IPS-18a (cell line): ENCODE data around the gene DENND5A.

Experiments
- H3K27ac ChIP-seq: one replicate; pipeline ENCODE4 v1.5.1; 2013; ENCODE audit warnings: low read length
- H3K27me3 ChIP-seq: one replicate; pipeline ENCODE4 v1.6.1; 2013; ENCODE audit warnings: mild to moderate bottlenecking, low read length; ENCODE audit not compliant: control insufficient read depth, insufficient read depth
- H3K36me3 ChIP-seq: one replicate; pipeline ENCODE4 v1.6.1; 2013; ENCODE audit warnings: low read depth, low read length; ENCODE audit not compliant: control insufficient read depth
- H3K4me1 ChIP-seq: one replicate; pipeline ENCODE4 v1.6.1; 2013; ENCODE audit warnings: low read depth, low read length; ENCODE audit not compliant: control insufficient read depth
- H3K4me3 ChIP-seq: one replicate; pipeline ENCODE4 v1.5.1; 2013; ENCODE audit warnings: low read length
- H3K9ac ChIP-seq: one replicate; pipeline ENCODE4 v1.6.1; 2013; ENCODE audit warnings: mild to moderate bottlenecking, low read length, moderate library complexity
- H3K9me3 ChIP-seq: one replicate; pipeline ENCODE4 v1.6.1; 2013; ENCODE audit warnings: low read depth, low read length; ENCODE audit not compliant: control insufficient read depth

DENND5A gene

GRCh38 chr11:9143721-9144120 lies 121.4 kb downstream of the DENND5A start:
- Histone ChIP-seq H3K36me3 (peaks cover 71% of the 10 kb centered on the region), H3K27me3 (no peaks in the 10 kb centered on the region), H3K4me1 (no peaks in the 10 kb centered on the region)

GRCh38 chr11:9142732-9143131 lies 122.4 kb downstream of the DENND5A start:
- H3K36me3 ChIP-seq: peaks cover 61% of the 10 kb centered on the region
- no peak overlapping the region for H3K27ac ChIP-seq
- no peaks in the 10 kb centered on the region for H3K27me3 ChIP-seq
- H3K4me1 ChIP-seq: peaks cover 7% of the 10 kb centered on the region
- H3K9me3 ChIP-seq: no peaks in the 10 kb centered on the region
- H3K9ac ChIP-seq: no peak overlapping the region
- no peak overlapping the region for H3K4me3 ChIP-seq

More at GRCh38 chr11:9143721-9144120, 121.4 kb downstream of the DENND5A start:
- Histone ChIP-seq H3K4me3 (no peak overlapping the region), H3K9me3 (no peaks in the 10 kb centered on the region), H3K27ac (no peak overlapping the region), H3K9ac (no peak overlapping the region)

GRCh38 chr11:9141186-9141585 lies 124.0 kb downstream of the DENND5A start:
- Histone ChIP-seq H3K4me3 (no peak overlapping the region), H3K27ac (no peak overlapping the region), H3K9ac (no peak overlapping the region), H3K4me1 (peaks cover 11% of the 10 kb centered on the region), H3K27me3 (no peaks in the 10 kb centered on the region), H3K9me3 (no peaks in the 10 kb centered on the region), H3K36me3 (peaks cover 46% of the 10 kb centered on the region)

GRCh38 chr11:9139628-9140357 lies 125.4 kb downstream of the DENND5A start:
- H3K36me3 ChIP-seq: peaks cover 39% of the 10 kb centered on the region
- H3K27me3 ChIP-seq: no peaks in the 10 kb centered on the region
- H3K9ac ChIP-seq: no peak overlapping the region
- no peaks in the 10 kb centered on the region for H3K9me3 ChIP-seq
- no peak overlapping the region for H3K27ac ChIP-seq
- no peak overlapping the region for H3K4me3 ChIP-seq
- peaks cover 11% of the 10 kb centered on the region for H3K4me1 ChIP-seq

- Histone ChIP-seq H3K9ac (no peak overlapping the region), H3K4me3 (no peak overlapping the region), H3K27ac (no peak overlapping the region), H3K36me3 (peaks cover 31% of the 10 kb centered on the region), H3K4me1 (peaks cover 11% of the 10 kb centered on the region), H3K27me3 (no peaks in the 10 kb centered on the region), H3K9me3 (no peaks in the 10 kb centered on the region)
Measured at GRCh38 chr11:9138612-9139579, 126.3 kb downstream of the DENND5A start.

GRCh38 chr11:9138133-9138453 lies 127.1 kb downstream of the DENND5A start:
- H3K36me3 ChIP-seq: peaks cover 26% of the 10 kb centered on the region
- H3K4me3 ChIP-seq: no peak overlapping the region
- peaks cover 11% of the 10 kb centered on the region for H3K4me1 ChIP-seq
- H3K27ac ChIP-seq: no peak overlapping the region
- H3K9ac ChIP-seq: no peak overlapping the region
- H3K27me3 ChIP-seq: no peaks in the 10 kb centered on the region
- H3K9me3 ChIP-seq: no peaks in the 10 kb centered on the region

- H3K9ac ChIP-seq: no peak overlapping the region
- no peak overlapping the region for H3K27ac ChIP-seq
Measured at GRCh38 chr11:9137293-9138132, 127.6 kb downstream of the DENND5A start.

GRCh38 chr11:9136741-9137140 lies 128.4 kb downstream of the DENND5A start:
- H3K4me1 ChIP-seq: peaks cover 11% of the 10 kb centered on the region
- H3K4me3 ChIP-seq: no peak overlapping the region
- no peaks in the 10 kb centered on the region for H3K27me3 ChIP-seq
- H3K27ac ChIP-seq: no peak overlapping the region
- no peak overlapping the region for H3K9ac ChIP-seq
- peaks cover 16% of the 10 kb centered on the region for H3K36me3 ChIP-seq
- no peaks in the 10 kb centered on the region for H3K9me3 ChIP-seq

More at GRCh38 chr11:9137293-9138132, 127.6 kb downstream of the DENND5A start:
- no peaks in the 10 kb centered on the region for H3K27me3 ChIP-seq
- no peak overlapping the region for H3K4me3 ChIP-seq
- H3K4me1 ChIP-seq: peaks cover 11% of the 10 kb centered on the region
- no peaks in the 10 kb centered on the region for H3K9me3 ChIP-seq
- H3K36me3 ChIP-seq: peaks cover 23% of the 10 kb centered on the region

GRCh38 chr11:9133956-9134355 lies 131.2 kb downstream of the DENND5A start:
- Histone ChIP-seq H3K4me1 (peaks cover 11% of the 10 kb centered on the region), H3K9ac (no peak overlapping the region), H3K27ac (no peak overlapping the region), H3K4me3 (no peak overlapping the region), H3K9me3 (no peaks in the 10 kb centered on the region), H3K36me3 (peaks cover under 1% of the 10 kb centered on the region), H3K27me3 (no peaks in the 10 kb centered on the region)

- Histone ChIP-seq H3K27ac (no peak overlapping the region), H3K9ac (no peak overlapping the region), H3K9me3 (no peaks in the 10 kb centered on the region), H3K4me1 (peaks cover under 1% of the 10 kb centered on the region), H3K36me3 (no peaks in the 10 kb centered on the region), H3K27me3 (no peaks in the 10 kb centered on the region), H3K4me3 (no peak overlapping the region)
Measured at GRCh38 chr11:9132203-9132878, 132.8 kb downstream of the DENND5A start.

- Histone ChIP-seq H3K27ac (no peak overlapping the region), H3K9ac (no peak overlapping the region)
Measured at GRCh38 chr11:9130297-9130696, 134.9 kb downstream of the DENND5A start.

More at GRCh38 chr11:9130297-9130696, 134.9 kb downstream of the DENND5A start:
- Histone ChIP-seq H3K9me3 (no peaks in the 10 kb centered on the region), H3K36me3 (no peaks in the 10 kb centered on the region), H3K4me3 (no peak overlapping the region), H3K27me3 (no peaks in the 10 kb centered on the region), H3K4me1 (no peaks in the 10 kb centered on the region)
